OCI-LY1 (cell line): ENCODE measurements around the gene GNG13.

Source experiments
- H2AFZ ChIP-seq: fragments of 200-600 bp; sonication (generic), shearing (Covaris generic); 2 replicates; pipeline ENCODE4 v1.6.0; 2014; ENCODE audit warnings: antibody characterized with exemption, mild to moderate bottlenecking, low read length
- H3F3A ChIP-seq: fragments of 200-600 bp; sonication (generic), shearing (Covaris generic); 2 replicates; pipeline ENCODE4 v1.6.0; 2014; ENCODE audit warnings: mild to moderate bottlenecking, antibody characterized with exemption, low read length, moderate library complexity; ENCODE audit not compliant: insufficient read depth
- H3K27ac ChIP-seq: fragments of 200-600 bp; sonication (generic); 2 replicates; pipeline ENCODE4 v1.5.1; 2014; ENCODE audit warnings: low read length, mixed run types, mild to moderate bottlenecking, low read depth; ENCODE audit not compliant: poor library complexity, severe bottlenecking
- H3K27me3 ChIP-seq: fragments of 200-600 bp; sonication (generic); 2 replicates; pipeline ENCODE4 v1.6.0; 2014; ENCODE audit warnings: antibody characterized with exemption, mild to moderate bottlenecking, low read length, moderate library complexity; ENCODE audit not compliant: insufficient read depth
- H3K36me3 ChIP-seq: fragments of 200-600 bp; sonication (generic); 2 replicates; pipeline ENCODE4 v1.6.1; 2014; ENCODE audit warnings: mild to moderate bottlenecking, antibody characterized with exemption, low read length, moderate library complexity, mixed read lengths; ENCODE audit not compliant: insufficient read depth
- H3K4me1 ChIP-seq: fragments of 200-600 bp; sonication (generic); 2 replicates; pipeline ENCODE4 v1.5.1; 2014; ENCODE audit warnings: mild to moderate bottlenecking, low read length, moderate library complexity; ENCODE audit not compliant: insufficient read depth, severe bottlenecking
- H3K4me2 ChIP-seq: fragments of 200-600 bp; sonication (generic), shearing (Covaris generic); 2 replicates; pipeline ENCODE4 v1.6.1; 2014; ENCODE audit warnings: low read length
- H3K4me3 ChIP-seq: fragments of 200-600 bp; sonication (generic); 2 replicates; pipeline ENCODE4 v1.5.1; 2014; ENCODE audit warnings: low read length, low read depth, mild to moderate bottlenecking, mixed read lengths; ENCODE audit not compliant: poor library complexity, severe bottlenecking
- H3K79me2 ChIP-seq: fragments of 200-600 bp; shearing (Covaris generic); 2 replicates; pipeline ENCODE4 v1.6.1; 2016; ENCODE audit warnings: mixed run types, low read length, mixed read lengths; ENCODE audit not compliant: insufficient read depth
- H3K9ac ChIP-seq: fragments of 200-600 bp; sonication (generic), shearing (Covaris generic); 2 replicates; pipeline ENCODE4 v1.6.1; 2014; ENCODE audit warnings: mild to moderate bottlenecking, low read length, mixed read lengths
- H3K9me2 ChIP-seq: fragments of 200-600 bp; sonication (generic), shearing (Covaris generic); 2 replicates; pipeline ENCODE4 v1.6.1; 2014; ENCODE audit warnings: low read depth, mild to moderate bottlenecking, low read length, mixed read lengths
- H3K9me3 ChIP-seq: fragments of 200-600 bp; shearing (Covaris generic); 2 replicates; pipeline ENCODE4 v1.6.1; 2014; ENCODE audit warnings: low read length, mixed read lengths
- H4K20me1 ChIP-seq: fragments of 200-600 bp; sonication (generic), shearing (Covaris generic); 2 replicates; pipeline ENCODE4 v1.6.0; 2016; ENCODE audit warnings: mild to moderate bottlenecking, low read length; ENCODE audit not compliant: insufficient read depth
- CTCF ChIP-seq: fragments of 200-600 bp; sonication (generic), shearing (Covaris generic); IDR thresholded peaks from 2 replicates; pipeline ENCODE4 v1.5.1; 2017; ENCODE audit warnings: mild to moderate bottlenecking, antibody characterized with exemption, low read length, moderate library complexity, mixed read lengths
- EZH2 ChIP-seq: fragments of 200-600 bp; sonication (generic), shearing (Covaris generic); IDR thresholded peaks from 2 replicates; pipeline ENCODE4 v1.8.0; 2017; ENCODE audit warnings: borderline replicate concordance, mixed run types, mild to moderate bottlenecking, antibody characterized with exemption, low read length, moderate library complexity, mixed read lengths

The GNG13 gene

GRCh38 chr16:774086-775001 lies 26.2 kb downstream of the GNG13 start:
- Histone ChIP-seq H3K9me2 (no peaks in the 10 kb centered on the region), H3K9ac (no peak overlapping the region), H3K4me3 (no peak overlapping the region), H3K4me1 (no peaks in the 10 kb centered on the region), H3K27ac (no peak overlapping the region), H3K4me2 (no peak overlapping the region), H3K36me3 (no peaks in the 10 kb centered on the region), H4K20me1 (no peaks in the 10 kb centered on the region), H3F3A (no peaks in the 10 kb centered on the region), H2AFZ (no peak overlapping the region), H3K27me3 (no peaks in the 10 kb centered on the region; the same call in 1 of the 2 replicates), H3K9me3 (no peaks in the 10 kb centered on the region), H3K79me2 (no peaks in the 10 kb centered on the region)
- TF ChIP-seq CTCF: no peak
- TF ChIP-seq EZH2: no peak

GRCh38 chr16:772959-773358 lies 27.6 kb downstream of the GNG13 start:
- Histone ChIP-seq H3K27ac (no peak overlapping the region), H3K36me3 (no peaks in the 10 kb centered on the region), H4K20me1 (no peaks in the 10 kb centered on the region), H3K9me3 (no peaks in the 10 kb centered on the region), H3K9ac (no peak overlapping the region), H3K4me1 (no peaks in the 10 kb centered on the region), H3K79me2 (no peaks in the 10 kb centered on the region), H2AFZ (no peak overlapping the region), H3K4me2 (no peak overlapping the region), H3K9me2 (no peaks in the 10 kb centered on the region), H3F3A (no peaks in the 10 kb centered on the region), H3K27me3 (no peaks in the 10 kb centered on the region; the same call in 1 of the 2 replicates), H3K4me3 (no peak overlapping the region)
- no peak for TF ChIP-seq EZH2
- no peak for TF ChIP-seq CTCF

GRCh38 chr16:770411-770810 lies 30.1 kb downstream of the GNG13 start:
- no peaks in the 10 kb centered on the region for H4K20me1 ChIP-seq
- H3K27ac ChIP-seq: no peak overlapping the region
- no peaks in the 10 kb centered on the region for H3K27me3 ChIP-seq
- no peak overlapping the region for H2AFZ ChIP-seq
- H3F3A ChIP-seq: no peaks in the 10 kb centered on the region
- no peak overlapping the region for H3K4me3 ChIP-seq
- no peak overlapping the region for H3K4me2 ChIP-seq
- no peaks in the 10 kb centered on the region for H3K9me2 ChIP-seq
- no peak for TF ChIP-seq CTCF
- TF ChIP-seq EZH2: no peak
- H3K4me1 ChIP-seq: no peaks in the 10 kb centered on the region
- H3K9me3 ChIP-seq: no peaks in the 10 kb centered on the region
- no peaks in the 10 kb centered on the region for H3K36me3 ChIP-seq
- H3K9ac ChIP-seq: no peak overlapping the region
- no peaks in the 10 kb centered on the region for H3K79me2 ChIP-seq
